Measurements from ENCODE around the gene SUV39H1.

The SUV39H1 gene

GRCh38 chrX:48715072-48715471 lies 18.5 kb downstream of the SUV39H1 start:
- DNase-seq: no peak

DNA sequence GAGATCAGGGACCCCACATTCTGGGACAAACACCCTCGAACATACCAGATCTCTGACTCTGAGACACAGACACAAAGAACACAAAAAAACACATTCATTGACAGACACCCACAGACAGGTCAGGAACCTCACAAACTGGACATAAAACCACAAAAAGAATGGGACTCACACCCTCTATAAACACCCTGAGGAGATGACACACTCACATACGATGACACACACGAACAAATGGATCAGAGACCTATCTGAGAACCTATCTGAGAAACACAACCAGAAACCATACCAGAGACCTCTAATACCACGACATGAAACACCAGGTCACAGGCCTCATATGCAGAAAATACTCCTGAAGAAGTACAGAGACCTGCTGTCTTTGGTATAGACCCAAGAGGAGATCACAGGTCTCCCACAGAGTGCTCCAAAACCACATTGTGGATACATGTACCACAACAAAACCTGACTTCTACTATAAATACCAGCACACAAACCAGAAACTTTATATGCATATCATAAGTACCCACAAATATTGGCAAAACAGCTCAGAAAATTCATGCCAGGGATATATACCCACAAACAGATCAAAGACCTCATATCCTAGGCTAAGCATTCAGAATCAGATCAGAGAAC lies 19.5 kb downstream of the SUV39H1 start:
- DNase-seq: no peak

DNA sequence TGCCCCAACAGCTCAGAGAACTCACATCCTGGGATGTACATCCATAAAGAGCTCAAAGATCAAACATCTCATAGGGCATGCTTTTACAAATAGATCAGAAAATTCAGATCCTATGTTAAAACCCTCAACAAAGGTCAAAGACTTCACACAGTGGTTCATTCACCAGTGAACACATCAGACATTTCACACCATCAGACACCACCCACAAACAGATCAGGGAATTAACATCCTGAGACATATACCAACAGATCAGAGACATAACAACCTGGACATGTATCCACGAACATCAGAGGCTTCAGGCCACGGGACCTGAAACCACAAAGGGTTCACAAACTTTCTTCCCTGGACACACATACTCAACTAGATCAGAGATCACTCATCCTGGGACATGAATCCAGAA lies 23.4 kb downstream of the SUV39H1 start:
- DNase-seq: no peak

DNA sequence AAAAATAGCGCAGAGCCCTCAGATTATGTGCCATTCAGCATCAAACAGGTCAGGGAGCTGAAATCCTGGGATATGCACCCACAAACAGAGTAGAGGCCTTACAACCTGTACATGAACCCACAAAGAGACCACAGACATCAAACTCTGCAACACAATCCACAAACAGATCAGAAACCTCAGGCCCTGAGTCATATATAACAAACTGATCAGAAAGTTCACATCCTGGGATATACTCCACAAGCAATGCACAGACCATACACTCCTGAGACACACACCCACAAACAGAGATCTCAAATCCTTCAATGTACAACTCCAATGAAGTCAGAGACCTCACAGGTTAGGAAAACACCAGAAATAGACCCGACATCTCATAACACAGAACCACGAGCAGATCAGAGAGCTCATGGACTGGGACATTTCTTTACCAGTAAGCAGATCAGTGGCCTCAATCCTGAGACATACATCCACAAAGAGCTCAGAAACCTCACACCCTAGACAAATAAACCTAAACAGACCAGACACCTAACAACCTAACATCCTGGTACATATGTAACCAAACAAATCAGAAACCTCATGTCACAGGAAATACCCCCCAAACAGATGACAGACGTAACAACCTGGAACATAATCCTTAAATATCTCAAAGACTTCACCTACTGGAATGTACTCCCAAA lies 24.2 kb downstream of the SUV39H1 start:
- no peak for DNase-seq

DNA sequence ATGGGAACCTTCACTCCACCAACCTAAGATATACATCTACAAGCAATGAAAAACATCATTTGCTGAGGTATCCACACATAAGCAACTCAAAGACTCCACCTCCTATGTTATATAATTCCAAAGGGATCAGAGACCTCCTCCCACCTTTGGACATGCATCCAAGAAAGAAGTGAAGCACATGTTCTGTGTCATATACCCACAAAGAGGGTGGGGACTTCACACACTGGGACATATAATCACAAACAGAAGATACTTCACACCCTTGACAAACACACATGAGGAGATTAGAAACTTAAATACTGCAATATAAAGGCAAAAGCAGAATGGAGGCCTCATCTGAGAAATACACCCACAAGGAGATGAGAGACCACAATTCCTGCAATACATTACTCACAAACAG lies 25.4 kb downstream of the SUV39H1 start:
- no peak for DNase-seq

DNA sequence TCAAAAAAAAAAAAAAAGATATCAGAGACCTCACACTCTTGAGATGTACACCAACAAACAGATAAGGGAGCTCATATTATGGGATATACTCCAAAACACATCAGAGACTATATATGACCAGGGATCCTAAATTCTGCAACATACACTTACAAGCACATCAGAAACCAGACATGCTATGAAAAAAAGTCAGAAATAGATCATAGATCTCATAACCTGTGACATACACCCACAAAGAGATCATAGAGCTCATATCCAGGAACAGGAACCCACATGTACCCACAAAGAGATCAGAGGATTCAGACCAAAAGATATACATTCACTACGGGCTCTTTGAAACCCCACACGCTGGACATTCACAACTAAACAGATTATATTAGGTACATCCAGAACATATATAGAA lies 30.1 kb downstream of the SUV39H1 start:
- DNase-seq: no peak

DNA sequence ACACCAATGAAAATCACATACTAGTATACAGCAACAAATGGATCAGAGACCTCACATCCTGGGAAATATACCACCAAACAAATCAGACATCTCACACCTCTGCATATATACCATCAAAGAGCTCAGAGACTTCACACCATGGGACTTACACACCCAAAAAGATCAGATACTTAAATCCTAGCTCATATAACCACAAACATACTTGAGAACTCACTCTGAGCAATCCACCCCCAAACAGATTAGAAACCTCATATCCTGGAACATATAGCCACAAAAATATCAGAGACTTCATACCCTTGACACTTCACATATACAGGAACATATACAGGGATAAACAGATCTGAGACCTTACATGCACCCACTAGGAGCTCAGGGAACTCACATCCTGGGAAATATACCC lies 32.1 kb downstream of the SUV39H1 start:
- no peak for DNase-seq

GRCh38 chrX:48736303-48736702 lies 39.8 kb downstream of the SUV39H1 start:
- no peak for DNase-seq

DNA sequence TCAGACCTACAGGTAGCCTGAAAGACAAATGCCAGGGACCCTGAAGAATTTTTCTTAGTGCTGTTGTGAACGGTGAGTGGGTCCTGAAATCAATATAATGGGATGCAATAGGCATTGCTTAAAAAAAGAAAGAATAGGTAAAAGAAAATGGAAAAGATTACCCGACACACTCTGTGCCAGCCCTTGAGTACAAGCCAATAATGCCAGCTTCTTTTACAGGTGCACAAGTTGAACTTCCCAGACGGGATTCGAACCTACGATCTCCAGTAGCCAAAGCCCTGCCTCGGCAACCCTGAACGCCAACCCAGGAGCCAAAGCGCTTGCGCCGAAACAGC lies 40.3 kb downstream of the SUV39H1 start:
- DNase-seq: no peak

DNA sequence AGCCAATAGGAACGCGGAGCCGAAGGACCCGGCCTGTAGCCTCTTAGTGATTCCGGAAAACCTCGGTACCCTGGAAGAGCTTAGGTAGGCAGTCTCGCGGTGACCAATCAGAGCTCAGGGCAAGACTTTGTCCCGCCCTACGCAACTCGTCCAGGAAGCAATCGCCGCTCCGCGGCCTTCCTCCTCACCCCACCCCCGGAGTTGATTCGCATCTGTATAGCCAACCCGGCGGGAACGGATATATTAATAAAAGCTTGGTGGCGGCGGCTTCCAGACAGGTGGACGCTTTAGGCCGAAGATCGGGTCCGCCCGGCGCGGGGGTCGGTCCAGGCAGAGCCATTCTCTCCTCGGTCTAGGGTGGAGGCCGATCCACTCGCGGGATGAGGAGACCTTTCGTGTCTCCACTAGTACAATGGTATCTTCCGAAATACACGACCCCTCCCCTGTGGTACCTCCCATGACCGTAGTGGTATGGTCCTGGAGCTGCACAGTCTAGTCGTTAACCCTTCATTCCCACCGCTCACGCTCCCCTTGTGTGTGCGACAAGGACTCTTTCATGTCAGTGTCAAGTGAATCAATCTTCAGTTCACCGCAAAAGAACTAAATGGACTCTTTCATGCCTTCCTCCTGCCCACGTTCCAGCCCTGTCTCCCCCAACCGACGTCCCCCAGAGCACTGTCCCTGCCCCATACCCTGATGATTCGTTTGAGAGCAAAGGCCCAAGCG lies 40.8 kb downstream of the SUV39H1 start:
- peak; percentile 86 for DNase-seq

DNA sequence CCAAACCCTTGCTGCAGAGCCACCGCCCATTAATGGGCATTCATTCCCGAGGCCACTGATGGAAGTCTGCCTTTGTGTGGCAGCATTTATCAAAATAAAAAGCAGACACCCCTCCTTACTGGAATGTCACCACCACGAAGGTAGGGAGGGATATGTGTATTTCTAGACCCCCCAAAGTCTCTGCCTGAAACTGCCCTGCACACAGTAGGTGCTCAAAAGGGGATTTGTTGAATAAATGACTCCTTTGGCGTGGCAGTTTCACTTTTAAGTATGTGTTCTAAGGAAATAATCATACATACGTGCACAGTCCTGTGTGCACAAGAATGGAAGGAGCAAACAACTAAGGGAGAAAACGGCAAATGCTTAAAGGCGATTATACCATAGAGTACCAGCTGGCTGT lies 41.4 kb downstream of the SUV39H1 start:
- DNase-seq: no peak

DNA sequence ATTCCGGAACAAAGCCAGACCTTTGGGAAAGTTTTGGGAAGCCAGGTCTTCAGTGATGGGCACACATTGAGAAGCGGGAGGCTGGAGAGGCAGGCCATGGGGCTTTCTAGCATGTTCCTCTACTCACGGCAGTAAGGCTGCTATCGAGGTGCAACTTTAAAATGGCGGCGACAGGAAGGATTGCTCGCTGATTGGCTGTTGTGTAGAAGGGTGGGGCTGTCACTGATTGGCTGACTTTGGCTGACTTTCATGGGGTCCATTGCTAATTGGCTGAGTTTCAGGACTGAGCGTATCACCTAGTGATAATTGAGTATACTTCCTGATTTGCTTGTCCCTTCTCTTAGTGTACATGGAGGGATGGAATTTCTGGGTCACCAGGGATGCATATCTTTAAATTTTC lies 45.3 kb downstream of the SUV39H1 start:
- DNase-seq: no peak

DNA sequence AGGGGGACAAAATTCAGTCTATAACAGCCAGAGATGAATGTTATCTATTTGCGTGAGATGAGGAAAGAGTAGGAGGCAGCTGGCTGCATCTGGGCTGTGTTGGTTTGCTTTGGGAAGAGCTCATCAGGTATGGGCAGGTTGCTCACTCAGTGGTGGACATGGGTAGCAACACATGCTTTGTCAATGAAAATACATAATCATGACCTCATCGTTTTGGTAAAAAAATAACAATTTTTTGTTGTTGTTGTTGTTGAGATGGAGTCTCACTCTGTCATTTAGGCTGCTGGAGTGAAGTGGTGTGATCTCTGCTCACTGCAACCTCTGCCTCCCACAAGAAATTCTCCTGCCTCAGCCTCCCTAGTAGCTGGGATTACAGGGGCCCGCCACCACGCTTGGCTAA lies 48.7 kb downstream of the SUV39H1 start:
- no peak for DNase-seq

DNA sequence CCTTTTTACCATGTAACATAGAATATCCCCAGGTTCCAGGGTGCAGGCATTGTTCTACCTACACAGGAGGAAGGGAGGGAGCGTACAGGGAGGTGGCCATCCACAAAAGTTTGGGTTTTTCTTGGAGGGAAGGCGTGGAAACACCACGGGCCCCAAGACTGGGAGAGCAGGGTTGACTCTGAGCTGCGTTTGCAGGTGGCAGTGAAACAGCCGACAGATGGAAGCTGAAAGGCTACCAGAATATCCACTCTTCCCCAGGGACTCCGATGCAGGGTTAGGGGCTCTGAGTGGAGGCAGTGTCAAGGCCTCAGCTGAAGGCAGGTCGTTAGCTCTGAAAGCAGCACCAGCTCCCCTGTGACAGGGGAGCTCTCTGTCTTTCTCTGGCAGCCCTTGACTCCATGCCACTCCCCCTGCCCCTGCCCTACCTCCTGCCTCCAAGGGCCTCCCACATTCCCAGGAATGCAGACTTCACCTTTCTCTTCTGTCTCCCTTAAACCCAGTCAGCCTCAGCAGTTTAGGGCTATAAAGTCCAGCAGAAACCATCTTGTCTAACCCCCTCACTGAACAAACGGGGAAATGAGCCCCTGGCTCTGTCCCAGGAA lies 51.0 kb downstream of the SUV39H1 start:
- DNase-seq: no peak

DNA sequence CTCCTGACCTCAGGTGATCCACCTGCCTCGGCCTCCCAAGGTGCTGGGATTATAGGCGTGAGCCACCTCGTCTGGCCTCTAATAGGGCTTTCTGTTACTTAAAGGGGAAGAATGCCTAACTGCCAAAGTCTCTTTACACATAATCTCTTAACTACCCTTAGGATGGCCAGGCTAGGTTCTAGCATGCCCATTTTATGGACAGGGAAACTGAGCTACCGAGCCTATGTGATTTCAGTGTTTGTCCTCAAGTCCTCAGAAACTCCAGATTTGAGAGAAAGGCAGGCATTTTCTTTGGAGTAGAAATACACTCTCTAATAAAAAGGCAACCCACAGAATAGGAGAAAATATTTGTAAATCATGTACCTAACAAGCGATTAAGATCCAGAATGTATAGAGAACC lies 52.6 kb downstream of the SUV39H1 start:
- no peak for DNase-seq

DNA sequence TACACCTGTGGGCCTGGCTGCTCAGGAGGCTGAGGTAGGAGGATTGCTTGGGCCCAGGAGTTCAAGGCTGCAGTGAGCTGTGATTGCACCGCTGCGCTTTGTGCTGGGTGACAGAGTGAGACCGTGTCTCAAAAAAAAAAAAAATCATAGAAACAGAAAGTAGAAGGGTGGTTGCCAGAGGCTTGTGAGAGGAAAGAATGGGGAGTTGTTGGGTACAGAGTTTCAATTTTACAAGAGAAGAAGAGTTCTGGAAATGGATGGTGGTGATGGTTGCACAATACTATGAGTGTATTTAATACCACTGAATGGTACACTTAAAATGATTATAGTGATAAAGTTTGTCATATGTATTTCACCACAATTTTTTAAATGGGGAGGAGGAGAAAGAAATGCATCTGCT lies 54.8 kb downstream of the SUV39H1 start:
- no peak for DNase-seq

DNA sequence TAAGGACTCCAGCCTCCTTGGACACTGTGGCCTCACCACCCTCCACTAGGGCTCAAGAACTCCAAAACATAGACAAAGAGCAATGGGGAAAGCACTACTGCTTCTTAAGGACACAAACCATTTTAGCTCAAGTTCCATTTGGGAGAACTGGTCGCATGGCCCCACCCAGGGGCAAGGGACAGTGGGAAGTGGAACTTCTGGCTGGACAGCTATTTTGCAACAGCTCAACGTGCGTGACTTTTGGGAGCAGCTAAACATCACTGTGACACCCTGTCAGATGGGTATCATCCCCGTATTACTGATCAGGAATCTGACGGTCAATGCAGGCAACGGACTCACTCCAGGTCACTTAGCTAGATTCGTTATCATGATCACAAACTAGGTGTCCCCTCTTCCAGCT lies 56.0 kb downstream of the SUV39H1 start:
- no peak for DNase-seq

DNA sequence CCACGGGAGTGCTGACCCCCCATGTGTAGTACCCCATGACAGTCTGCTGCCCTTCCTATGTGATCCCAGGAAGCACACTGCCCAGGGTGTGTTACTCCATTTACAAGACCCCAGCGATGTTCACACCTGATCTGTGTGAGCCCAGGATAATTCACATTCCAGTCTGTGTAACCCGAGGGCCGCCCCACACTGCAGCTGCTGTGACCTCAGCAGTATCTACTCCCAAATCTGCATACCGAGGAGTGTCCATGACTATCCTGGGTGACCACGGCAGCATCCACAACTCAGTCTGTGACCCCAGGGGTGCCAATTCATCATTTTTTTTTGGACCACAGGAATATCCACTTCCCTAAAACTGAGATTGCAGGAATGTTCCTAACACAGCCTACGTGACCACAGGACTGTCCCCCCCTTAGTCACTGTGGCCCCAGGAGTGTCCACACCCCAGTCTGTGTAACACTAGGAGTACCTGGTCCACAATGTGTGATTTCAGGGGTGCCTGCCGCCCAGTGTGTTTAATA lies 57.2 kb downstream of the SUV39H1 start:
- DNase-seq: no peak

GRCh38 chrX:48754238-48754637 lies 57.7 kb downstream of the SUV39H1 start:
- no peak for DNase-seq
